Dendritic cell treated with granulocyte-macrophage colony-stimulating factor and Interleukin-4, amounts not matched to agents 40 ng/mL and 50 ng/mL, for 4 days (primary cell): ENCODE results near the gene PCDH12.
A peak's percentile ranks its signal among the peaks of the same experiment; 100 is the strongest.

Experiments used
- H3K27ac Mint-ChIP-seq: one replicate; pipeline ENCODE4 v1.8.0; 2022; ENCODE audit warnings: mild to moderate bottlenecking, mixed read lengths
- H3K27me3 Mint-ChIP-seq: one replicate; pipeline ENCODE4 v1.8.0; 2022; ENCODE audit warnings: mild to moderate bottlenecking, mixed read lengths
- H3K36me3 Mint-ChIP-seq: one replicate; pipeline ENCODE4 v1.8.0; 2022; ENCODE audit warnings: low read depth, mixed read lengths
- H3K4me1 Mint-ChIP-seq: one replicate; pipeline ENCODE4 v1.8.0; 2022; ENCODE audit warnings: low read depth, mixed read lengths
- H3K4me3 Mint-ChIP-seq: one replicate; pipeline ENCODE4 v1.8.0; 2022; ENCODE audit warnings: mild to moderate bottlenecking, moderate library complexity, mixed read lengths
- H3K9me3 Mint-ChIP-seq: one replicate; pipeline ENCODE4 v1.8.0; 2022; ENCODE audit warnings: mixed read lengths
- intact Hi-C: fragments of 100-400 bp; cut with micrococcal nuclease; formaldehyde crosslinking; loops from one replicate; pipeline ENCODE4 v1.15.0; 2022

Gene PCDH12

GRCh38 chr5:141898448-141899049, 59.5 kb downstream of the PCDH12 start:
- intact Hi-C loops = no loop called here
- no peak overlapping the region for H3K4me3 Mint-ChIP-seq
- no peaks in the 10 kb centered on the region for H3K9me3 Mint-ChIP-seq
- H3K27me3 Mint-ChIP-seq = peaks cover 9% of the 10 kb centered on the region
- H3K4me1 Mint-ChIP-seq = peaks cover 32% of the 10 kb centered on the region
- H3K27ac Mint-ChIP-seq = peak overlapping the region; percentile 35
- H3K36me3 Mint-ChIP-seq = no peaks in the 10 kb centered on the region

GRCh38 chr5:141897425-141897824, 60.6 kb downstream of the PCDH12 start:
- Mint-ChIP-seq H3K9me3 (no peaks in the 10 kb centered on the region), H3K4me1 (peaks cover 20% of the 10 kb centered on the region), H3K27ac (no peak overlapping the region), H3K27me3 (peaks cover 14% of the 10 kb centered on the region), H3K4me3 (no peak overlapping the region), H3K36me3 (no peaks in the 10 kb centered on the region)
- intact Hi-C loops = no loop called here
